ENCODE results near the gene KDM4D. TPM values are rescaled to one million over a fixed set of nuclear protein-coding genes. Genes with fewer than 3 reads are reported as not detected.

The KDM4D gene
- polyA plus RNA-seq, 1 donor (not counting 4 experiments of a cell fraction or from before 2014, with no cell fraction given) = 1.1 TPM

GRCh38 chr11:95033051-95033450 lies 59.5 kb downstream of the KDM4D start:
- H3K79me2 ChIP-seq (ENCODE audit: control insufficient read depth, insufficient read depth, low read length) = no peaks in the 10 kb centered on the region
- no peak for FAIRE-seq
- H3K4me1 ChIP-seq (ENCODE audit: control insufficient read depth, extremely low read depth, insufficient read depth, low read length) = peaks cover 10% of the 10 kb centered on the region
- TF ChIP-seq EZH2 (IDR thresholded peaks at IDR 0.05; ENCODE audit: low read length) = no peak
- TF ChIP-seq, protein P1, sequence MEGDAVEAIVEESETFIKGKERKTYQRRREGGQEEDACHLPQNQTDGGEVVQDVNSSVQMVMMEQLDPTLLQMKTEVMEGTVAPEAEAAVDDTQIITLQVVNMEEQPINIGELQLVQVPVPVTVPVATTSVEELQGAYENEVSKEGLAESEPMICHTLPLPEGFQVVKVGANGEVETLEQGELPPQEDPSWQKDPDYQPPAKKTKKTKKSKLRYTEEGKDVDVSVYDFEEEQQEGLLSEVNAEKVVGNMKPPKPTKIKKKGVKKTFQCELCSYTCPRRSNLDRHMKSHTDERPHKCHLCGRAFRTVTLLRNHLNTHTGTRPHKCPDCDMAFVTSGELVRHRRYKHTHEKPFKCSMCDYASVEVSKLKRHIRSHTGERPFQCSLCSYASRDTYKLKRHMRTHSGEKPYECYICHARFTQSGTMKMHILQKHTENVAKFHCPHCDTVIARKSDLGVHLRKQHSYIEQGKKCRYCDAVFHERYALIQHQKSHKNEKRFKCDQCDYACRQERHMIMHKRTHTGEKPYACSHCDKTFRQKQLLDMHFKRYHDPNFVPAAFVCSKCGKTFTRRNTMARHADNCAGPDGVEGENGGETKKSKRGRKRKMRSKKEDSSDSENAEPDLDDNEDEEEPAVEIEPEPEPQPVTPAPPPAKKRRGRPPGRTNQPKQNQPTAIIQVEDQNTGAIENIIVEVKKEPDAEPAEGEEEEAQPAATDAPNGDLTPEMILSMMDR (optimal IDR thresholded peaks at IDR 0.05 in 1 of 3, IDR thresholded peaks at IDR 0.05 in 1 of 3, conservative IDR thresholded peaks at IDR 0.05 in 1 of 3; ENCODE audit: extremely low read depth in 1 of 3, insufficient read depth in 2 of 3, low read length in 3 of 3) = no peak
- no peak overlapping the region for H3K27ac ChIP-seq (ENCODE audit: control insufficient read depth, insufficient read depth, low read length)
- DNase-seq (ENCODE audit: low read depth, low spot score) = no peak
- H3K4me2 ChIP-seq (ENCODE audit: control insufficient read depth, extremely low read depth, insufficient read depth, low read depth, low read length) = no peak overlapping the region
- H3K27me3 ChIP-seq (ENCODE audit: control insufficient read depth, extremely low read depth, insufficient read depth, low read length) = no peaks in the 10 kb centered on the region
- no peaks in the 10 kb centered on the region for H3K9me3 ChIP-seq (ENCODE audit: control insufficient read depth, low read depth, low read length)
- dilution Hi-C loops (cut with MboI; ENCODE audit: extremely low pct_ligation_motif_present, low sequenced_read_pairs) = no loop called here
- H3K9me1 ChIP-seq (ENCODE audit: control insufficient read depth, extremely low read depth, insufficient read depth, low read length) = no peaks in the 10 kb centered on the region
- H4K20me1 ChIP-seq (ENCODE audit: control insufficient read depth, extremely low read depth, insufficient read depth, low read length) = no peaks in the 10 kb centered on the region
- no peak overlapping the region for H3K9ac ChIP-seq (ENCODE audit: control insufficient read depth, extremely low read depth, insufficient read depth, low read length)
- H3K4me3 ChIP-seq (ENCODE audit: control insufficient read depth in 2 of 3, extremely low read depth in 1 of 3, insufficient read depth in 2 of 3, low read depth in 1 of 3, low read length in 3 of 3) = no peak overlapping the region
- no peaks in the 10 kb centered on the region for H3K36me3 ChIP-seq (ENCODE audit: control insufficient read depth in 2 of 2, extremely low read depth in 1 of 2, insufficient read depth in 2 of 2, low read length in 2 of 2)
- H2AFZ ChIP-seq (ENCODE audit: control insufficient read depth, low read length) = no peak overlapping the region

DNA sequence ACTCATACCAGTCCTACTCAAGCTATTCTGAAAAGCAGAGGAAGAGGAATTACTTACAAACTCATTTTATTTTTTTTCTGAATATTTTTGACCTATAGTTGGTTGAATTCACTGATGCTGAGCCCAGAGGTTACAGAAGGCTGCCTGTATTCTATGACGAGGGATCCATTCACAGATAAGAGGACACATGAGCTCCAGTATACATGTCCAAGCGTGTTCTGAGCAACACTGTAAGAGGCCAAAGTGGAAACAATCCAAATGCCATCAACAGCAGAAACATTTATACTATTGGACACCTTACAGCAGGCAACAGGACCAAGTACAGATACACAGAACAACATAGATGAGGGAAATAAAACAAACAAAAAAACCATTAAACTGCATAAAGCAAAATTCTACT lies 61.8 kb downstream of the KDM4D start:
- Histone ChIP-seq H3K9ac (ENCODE audit: control insufficient read depth, extremely low read depth, insufficient read depth, low read length) (no peak overlapping the region), H3K9me1 (ENCODE audit: control insufficient read depth, extremely low read depth, insufficient read depth, low read length) (no peaks in the 10 kb centered on the region), H3K27ac (ENCODE audit: control insufficient read depth, insufficient read depth, low read length) (no peak overlapping the region), H3K9me3 (ENCODE audit: control insufficient read depth, low read depth, low read length) (no peaks in the 10 kb centered on the region), H3K27me3 (ENCODE audit: control insufficient read depth, extremely low read depth, insufficient read depth, low read length) (no peaks in the 10 kb centered on the region), H3K4me2 (ENCODE audit: control insufficient read depth, extremely low read depth, insufficient read depth, low read depth, low read length) (peak overlapping the region; percentile 18), H3K4me3 (ENCODE audit: control insufficient read depth in 2 of 3, extremely low read depth in 1 of 3, insufficient read depth in 2 of 3, low read depth in 1 of 3, low read length in 3 of 3) (no peak overlapping the region), H3K79me2 (ENCODE audit: control insufficient read depth, insufficient read depth, low read length) (no peaks in the 10 kb centered on the region), H2AFZ (ENCODE audit: control insufficient read depth, low read length) (no peak overlapping the region), H3K36me3 (ENCODE audit: control insufficient read depth in 2 of 2, extremely low read depth in 1 of 2, insufficient read depth in 2 of 2, low read length in 2 of 2) (no peaks in the 10 kb centered on the region), H4K20me1 (ENCODE audit: control insufficient read depth, extremely low read depth, insufficient read depth, low read length) (no peaks in the 10 kb centered on the region), H3K4me1 (ENCODE audit: control insufficient read depth, extremely low read depth, insufficient read depth, low read length) (peaks cover 10% of the 10 kb centered on the region)
- FAIRE-seq (no peak), DNase-seq (ENCODE audit: low read depth, low spot score) (peak; percentile 23)
- TF ChIP-seq, protein P1 (optimal IDR thresholded peaks at IDR 0.05 in 1 of 3, IDR thresholded peaks at IDR 0.05 in 1 of 3, conservative IDR thresholded peaks at IDR 0.05 in 1 of 3; ENCODE audit: extremely low read depth in 1 of 3, insufficient read depth in 2 of 3, low read length in 3 of 3) = no peak
- TF ChIP-seq EZH2 (IDR thresholded peaks at IDR 0.05; ENCODE audit: low read length) = no peak
- dilution Hi-C loops (cut with MboI; ENCODE audit: extremely low pct_ligation_motif_present, low sequenced_read_pairs) = no loop called here

Measured in keratinocyte (primary cell).